T-helper 1 cell (primary cell): ENCODE data around the gene RAB35.
"Not testable (repeated sequence)": the region's sequence is repeated elsewhere in the genome, so short reads cannot be mapped to it uniquely, and the experiment has no call there.

Source experiments
- DNase-seq, 5 donors: peaks; one replicate each; pipeline ENCODE4 v3.0.0-alpha.2; 2012 to 2020

The RAB35 gene

GRCh38 chr12:120055231-120056000 is 61.1 kb downstream of the RAB35 start:
- DNase-seq: no peak

GRCh38 chr12:120054293-120054692 is 62.3 kb downstream of the RAB35 start:
- no peak for DNase-seq

DNA sequence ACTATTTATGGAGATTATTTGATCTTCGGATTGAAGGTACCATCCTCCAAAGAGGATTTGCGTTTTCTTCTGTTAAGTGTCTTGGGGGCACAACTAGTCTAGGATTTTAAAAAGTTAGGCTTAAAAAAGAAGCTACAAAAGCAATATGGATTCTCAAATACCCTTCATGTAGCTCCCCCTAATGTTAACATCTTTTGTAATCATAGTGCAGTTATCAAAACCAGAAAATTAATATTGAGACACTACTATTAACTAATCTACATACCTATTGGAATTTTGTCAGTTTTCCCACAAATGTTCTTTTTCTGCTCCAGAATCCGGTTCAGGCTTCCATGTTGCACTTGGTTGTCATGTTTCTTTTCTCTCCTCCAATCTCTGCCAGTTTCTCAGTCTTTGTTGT is 65.0 kb downstream of the RAB35 start:
- no peak for DNase-seq

DNA sequence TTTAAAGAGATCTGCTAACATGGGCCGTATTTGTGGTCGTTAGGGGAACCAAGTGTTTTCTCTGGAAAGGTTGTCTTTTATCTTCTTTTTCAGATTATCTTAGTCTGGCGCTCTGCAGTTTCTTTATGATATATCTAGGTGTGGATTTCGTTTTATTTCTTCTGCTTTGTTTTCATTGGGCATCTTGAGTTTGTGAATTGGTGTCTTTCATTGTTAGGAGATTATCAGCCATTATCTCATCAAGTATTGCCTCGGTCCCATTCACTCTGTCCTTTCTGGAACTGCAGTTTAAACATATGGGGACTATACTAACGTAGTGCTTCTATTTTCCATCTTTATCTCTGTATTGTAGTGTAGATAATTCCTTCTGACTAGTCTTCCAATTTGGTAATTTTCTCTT is 67.1 kb downstream of the RAB35 start:
- DNase-seq: no peak

- DNase-seq: no peak
These were observed 68.3 kb downstream of the RAB35 start for GRCh38 chr12:120048263-120048662.

DNA sequence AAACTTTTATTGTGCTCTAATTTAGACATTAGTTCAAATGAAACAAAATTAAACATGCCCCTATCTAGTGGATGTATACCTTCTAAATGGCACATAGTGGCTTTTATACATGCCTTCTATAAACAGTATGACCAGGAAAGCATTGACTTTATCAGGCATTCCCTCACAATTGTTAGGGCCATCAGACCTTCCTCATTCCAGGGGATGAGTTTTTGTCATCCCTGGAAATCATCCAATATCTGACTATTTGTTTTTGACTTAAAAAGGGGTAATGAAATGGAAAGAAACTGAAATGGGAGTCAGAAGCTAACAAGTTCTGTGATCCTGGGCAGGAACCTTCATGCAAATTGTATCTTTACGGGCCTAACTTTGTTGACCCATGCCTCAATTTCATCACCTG is 69.5 kb downstream of the RAB35 start:
- no peak for DNase-seq

- not testable (repeated sequence) for DNase-seq
These were observed 71.2 kb downstream of the RAB35 start for GRCh38 chr12:120045367-120045766.
